GM20000 (cell line): ENCODE measurements around the gene LNP1.

Source experiments
- DNase-seq: peaks from one replicate; pipeline ENCODE4 v3.0.0; 2012; ENCODE audit warnings: low spot score
- TF ChIP-seq, protein P1 (sequence below): IDR thresholded peaks from 2 replicates; pipeline ENCODE4 v1.5.1; 2012; ENCODE audit warnings: mild to moderate bottlenecking, control low read depth; ENCODE audit errors: extremely low read depth, missing control alignments

LNP1 gene

DNA sequence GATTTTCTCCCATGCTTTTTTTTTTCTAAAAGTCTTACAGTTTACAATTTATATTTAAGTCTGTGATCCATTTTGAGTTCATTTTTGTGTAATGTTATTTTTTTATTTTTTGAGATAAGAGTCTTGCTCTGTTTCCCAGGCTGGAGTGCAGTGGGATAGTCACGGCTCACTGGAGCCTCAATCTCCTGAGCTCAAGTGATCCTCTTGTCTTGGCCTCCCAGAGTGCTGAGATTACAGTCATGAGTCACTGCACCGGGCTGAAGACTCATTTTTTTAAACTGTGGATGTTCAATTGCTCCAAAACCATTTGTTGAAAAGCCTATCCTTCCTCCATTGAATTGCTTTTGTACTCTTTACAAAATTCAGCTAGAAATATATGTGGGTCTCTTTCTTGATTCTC, 19.5 kb downstream of the LNP1 start:
- TF ChIP-seq, protein P1, sequence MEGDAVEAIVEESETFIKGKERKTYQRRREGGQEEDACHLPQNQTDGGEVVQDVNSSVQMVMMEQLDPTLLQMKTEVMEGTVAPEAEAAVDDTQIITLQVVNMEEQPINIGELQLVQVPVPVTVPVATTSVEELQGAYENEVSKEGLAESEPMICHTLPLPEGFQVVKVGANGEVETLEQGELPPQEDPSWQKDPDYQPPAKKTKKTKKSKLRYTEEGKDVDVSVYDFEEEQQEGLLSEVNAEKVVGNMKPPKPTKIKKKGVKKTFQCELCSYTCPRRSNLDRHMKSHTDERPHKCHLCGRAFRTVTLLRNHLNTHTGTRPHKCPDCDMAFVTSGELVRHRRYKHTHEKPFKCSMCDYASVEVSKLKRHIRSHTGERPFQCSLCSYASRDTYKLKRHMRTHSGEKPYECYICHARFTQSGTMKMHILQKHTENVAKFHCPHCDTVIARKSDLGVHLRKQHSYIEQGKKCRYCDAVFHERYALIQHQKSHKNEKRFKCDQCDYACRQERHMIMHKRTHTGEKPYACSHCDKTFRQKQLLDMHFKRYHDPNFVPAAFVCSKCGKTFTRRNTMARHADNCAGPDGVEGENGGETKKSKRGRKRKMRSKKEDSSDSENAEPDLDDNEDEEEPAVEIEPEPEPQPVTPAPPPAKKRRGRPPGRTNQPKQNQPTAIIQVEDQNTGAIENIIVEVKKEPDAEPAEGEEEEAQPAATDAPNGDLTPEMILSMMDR: no peak

DNA sequence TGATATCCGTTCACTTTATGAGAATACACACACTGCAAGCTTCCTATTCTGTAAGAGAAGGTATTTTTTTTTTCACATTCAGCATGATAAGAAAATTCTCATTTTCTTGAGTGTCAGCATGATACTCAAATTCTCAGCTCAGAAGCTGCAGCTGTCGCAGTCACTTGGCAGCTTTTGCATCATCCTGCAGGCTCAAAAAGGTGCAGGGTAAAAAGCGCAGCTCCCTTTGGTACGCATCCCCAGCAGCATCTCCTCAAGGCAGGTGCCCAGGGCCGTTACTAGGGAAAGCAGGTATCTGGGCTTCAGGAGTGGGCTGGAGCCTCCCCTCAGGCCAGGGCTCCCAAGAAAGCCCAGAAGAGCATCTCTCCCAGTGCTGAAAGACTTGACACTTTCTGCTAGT, 22.3 kb downstream of the LNP1 start:
- no peak for DNase-seq
- TF ChIP-seq, protein P1: no peak

More for the DNA sequence above, 19.5 kb downstream of the LNP1 start:
- DNase-seq: no peak

GRCh38 chr3:100424261-100424660, 22.9 kb downstream of the LNP1 start:
- no peak for DNase-seq
- TF ChIP-seq, protein P1: no peak

DNA sequence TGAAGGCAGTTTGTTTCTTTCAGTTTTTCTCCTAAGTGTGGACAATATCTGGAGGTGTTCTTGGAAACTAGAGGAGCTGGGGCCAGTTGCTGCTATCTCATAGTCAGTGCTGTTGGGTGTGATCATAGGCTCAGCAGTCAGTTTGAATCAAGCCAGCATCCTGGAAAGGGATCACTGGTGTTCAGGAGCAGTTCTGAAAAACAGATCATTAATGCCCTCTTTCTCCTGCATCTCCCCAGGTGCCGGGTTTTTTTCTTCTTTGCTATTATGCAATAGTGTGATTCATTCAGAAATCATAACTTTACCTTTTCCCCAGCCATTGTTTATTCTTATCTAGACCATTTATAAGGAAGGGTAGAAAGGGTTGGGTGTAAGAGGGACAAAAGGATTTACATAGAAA, 24.0 kb downstream of the LNP1 start:
- TF ChIP-seq, protein P1: no peak
- no peak for DNase-seq

- no peak for DNase-seq
- TF ChIP-seq, protein P1: no peak
Observed at GRCh38 chr3:100426067-100426682, 24.8 kb downstream of the LNP1 start.

DNA sequence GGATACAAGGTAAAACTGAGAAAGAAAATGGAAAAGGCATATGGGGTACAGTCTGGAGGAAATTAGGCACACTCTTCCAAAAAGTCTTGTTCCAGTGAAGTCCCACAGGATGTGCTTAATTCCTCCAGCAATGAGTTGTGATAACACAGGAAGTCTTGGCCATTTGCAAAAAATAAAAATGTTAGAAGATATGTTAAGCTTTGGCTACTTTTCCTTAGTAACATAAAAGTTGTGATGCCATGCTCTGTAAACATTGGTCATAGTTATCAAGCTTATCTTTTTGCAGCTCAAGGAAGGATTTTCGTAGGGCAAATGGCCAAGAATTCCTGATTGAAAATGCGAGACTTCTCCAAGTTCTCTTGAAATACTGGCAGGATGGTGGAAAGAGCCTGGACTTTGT, 26.4 kb downstream of the LNP1 start:
- no peak for DNase-seq
- TF ChIP-seq, protein P1: no peak

DNA sequence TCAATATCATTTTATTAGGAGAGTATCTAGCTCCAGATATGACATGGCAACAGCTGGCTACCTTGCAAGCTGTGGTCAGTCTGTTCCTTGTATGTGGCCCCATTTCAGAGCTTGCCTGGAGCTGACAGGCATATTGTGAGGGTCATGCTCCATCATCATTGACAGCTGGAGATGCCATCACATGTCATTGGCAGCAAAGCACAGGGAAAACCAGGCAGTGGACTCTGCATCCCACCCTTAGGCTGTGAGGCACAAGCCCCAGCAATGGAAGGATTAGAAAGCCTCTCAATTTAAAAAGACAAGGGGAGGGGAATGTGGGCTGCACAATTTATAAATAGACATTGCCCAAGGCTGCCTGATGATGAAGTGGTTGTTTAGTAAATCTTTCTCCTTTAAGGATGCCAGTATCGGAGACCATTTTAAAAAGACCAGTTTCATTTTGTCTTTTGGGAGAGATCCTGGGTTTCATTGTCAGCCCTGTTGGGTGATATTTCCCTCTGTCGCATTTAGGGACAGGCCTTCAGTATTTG, 27.9 kb downstream of the LNP1 start:
- DNase-seq: no peak
- TF ChIP-seq, protein P1: no peak
